OCI-LY7 (cell line): ENCODE measurements around the gene MGST3.

Experiments
- EZH2phosphoT487 ChIP-seq: fragments of 200-600 bp; sonication (generic); IDR thresholded peaks from 2 replicates; pipeline ENCODE4 v1.6.1; 2018; ENCODE audit warnings: low read depth, borderline replicate concordance, mild to moderate bottlenecking, mixed run types, antibody characterized with exemption, low read length, moderate library complexity, mixed read lengths
- TF ChIP-seq, protein P1 (sequence below): fragments of 200-600 bp; sonication (generic); conservative IDR thresholded peaks from 2 replicates; pipeline ENCODE4 v1.5.1; 2014; ENCODE audit warnings: mild to moderate bottlenecking, antibody characterized with exemption, low read length, moderate library complexity, mixed read lengths

DNA sequence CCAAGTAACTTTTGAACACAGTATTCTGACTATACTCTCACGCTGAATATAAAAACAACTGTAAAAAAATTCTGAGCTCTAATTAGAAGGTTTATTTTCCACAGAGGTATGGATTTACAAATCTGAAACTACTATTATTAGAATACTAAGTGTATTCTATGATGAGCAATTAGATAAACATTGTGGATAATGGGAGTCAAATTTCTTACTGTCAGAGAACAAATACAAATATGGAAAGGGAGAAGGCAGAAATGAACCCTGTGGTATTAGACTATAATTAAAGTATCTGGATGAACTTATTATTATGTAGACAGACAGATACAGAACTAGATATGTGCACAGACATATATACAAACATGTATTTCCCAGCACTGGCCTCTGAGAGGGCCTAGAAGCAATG lies 44.8 kb downstream of the MGST3 start:
- TF ChIP-seq, protein P1, sequence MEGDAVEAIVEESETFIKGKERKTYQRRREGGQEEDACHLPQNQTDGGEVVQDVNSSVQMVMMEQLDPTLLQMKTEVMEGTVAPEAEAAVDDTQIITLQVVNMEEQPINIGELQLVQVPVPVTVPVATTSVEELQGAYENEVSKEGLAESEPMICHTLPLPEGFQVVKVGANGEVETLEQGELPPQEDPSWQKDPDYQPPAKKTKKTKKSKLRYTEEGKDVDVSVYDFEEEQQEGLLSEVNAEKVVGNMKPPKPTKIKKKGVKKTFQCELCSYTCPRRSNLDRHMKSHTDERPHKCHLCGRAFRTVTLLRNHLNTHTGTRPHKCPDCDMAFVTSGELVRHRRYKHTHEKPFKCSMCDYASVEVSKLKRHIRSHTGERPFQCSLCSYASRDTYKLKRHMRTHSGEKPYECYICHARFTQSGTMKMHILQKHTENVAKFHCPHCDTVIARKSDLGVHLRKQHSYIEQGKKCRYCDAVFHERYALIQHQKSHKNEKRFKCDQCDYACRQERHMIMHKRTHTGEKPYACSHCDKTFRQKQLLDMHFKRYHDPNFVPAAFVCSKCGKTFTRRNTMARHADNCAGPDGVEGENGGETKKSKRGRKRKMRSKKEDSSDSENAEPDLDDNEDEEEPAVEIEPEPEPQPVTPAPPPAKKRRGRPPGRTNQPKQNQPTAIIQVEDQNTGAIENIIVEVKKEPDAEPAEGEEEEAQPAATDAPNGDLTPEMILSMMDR: no peak
- TF ChIP-seq EZH2phosphoT487: no peak
